GM23338 (cell line): ENCODE results near the gene TMPRSS9. TPM values are rescaled to one million over a fixed set of nuclear protein-coding genes. Genes with fewer than 3 reads are reported as not detected.

Source experiments
- ATAC-seq: fragments of 200-7000 bp; cut with Tn5 transposase; 3 replicates; pipeline ENCODE4 v1.9.1; 2020
- DNase-seq: peaks from one replicate; pipeline ENCODE4 v3.0.0-alpha.2; 2015; ENCODE audit warnings: low spot score
- H2AFZ ChIP-seq: fragments of 200-600 bp; sonication (generic); 2 replicates; pipeline ENCODE4 v1.8.0; 2016; ENCODE audit warnings: antibody characterized with exemption, mild to moderate bottlenecking, moderate library complexity
- H3F3A ChIP-seq: fragments of 200-600 bp; sonication (generic); replicated peaks from 2 replicates; pipeline ENCODE4 v1.8.0; 2017; ENCODE audit warnings: antibody characterized with exemption, mixed run types, low read depth
- H3K27ac ChIP-seq: fragments of 200-600 bp; sonication (generic); 2 replicates; pipeline ENCODE4 v1.6.1; 2016; ENCODE audit warnings: low read depth
- H3K27me3 ChIP-seq: fragments of 200-600 bp; sonication (generic); 2 replicates; pipeline ENCODE4 v1.8.0; 2016; ENCODE audit warnings: mild to moderate bottlenecking, mixed run types, moderate library complexity; ENCODE audit not compliant: insufficient read depth
- H3K36me3 ChIP-seq: fragments of 200-600 bp; sonication (generic); 2 replicates; pipeline ENCODE4 v1.8.0; 2016; ENCODE audit warnings: mild to moderate bottlenecking; ENCODE audit not compliant: insufficient read depth
- H3K4me1 ChIP-seq: fragments of 200-600 bp; sonication (generic); 2 replicates; pipeline ENCODE4 v1.8.0; 2016; ENCODE audit warnings: mild to moderate bottlenecking, moderate library complexity; ENCODE audit not compliant: insufficient read depth
- H3K4me2 ChIP-seq: fragments of 200-600 bp; sonication (generic); 2 replicates; pipeline ENCODE4 v1.7.1; 2017; ENCODE audit warnings: mixed run types
- H3K4me3 ChIP-seq: fragments of 200-600 bp; sonication (generic); 2 replicates; pipeline ENCODE4 v1.6.1; 2016; ENCODE audit warnings: mixed run types
- H3K79me2 ChIP-seq: fragments of 200-600 bp; sonication (generic); replicated peaks from 2 replicates; pipeline ENCODE4 v1.8.0; 2017; ENCODE audit warnings: mild to moderate bottlenecking; ENCODE audit not compliant: insufficient read depth
- H3K9me2 ChIP-seq: fragments of 200-600 bp; sonication (generic); 2 replicates; pipeline ENCODE4 v1.8.0; 2017; ENCODE audit not compliant: insufficient read depth
- H4K20me1 ChIP-seq: fragments of 200-600 bp; sonication (generic); replicated peaks from 2 replicates; pipeline ENCODE4 v1.8.0; 2017; ENCODE audit warnings: mild to moderate bottlenecking; ENCODE audit not compliant: insufficient read depth
- H3K27ac Mint-ChIP-seq: 2 replicates; pipeline ENCODE4 v1.8.0; 2020; ENCODE audit warnings: inconsistent platforms, mild to moderate bottlenecking, moderate library complexity, mixed read lengths
- H3K27me3 Mint-ChIP-seq: 3 replicates; pipeline ENCODE4 v1.8.0; 2022; ENCODE audit warnings: low read depth, mild to moderate bottlenecking, moderate library complexity, mixed read lengths, inconsistent platforms; ENCODE audit not compliant: insufficient read depth, poor library complexity
- H3K36me3 Mint-ChIP-seq: 3 replicates; pipeline ENCODE4 v1.8.0; 2021; ENCODE audit warnings: low read depth, mild to moderate bottlenecking, inconsistent platforms, moderate library complexity, mixed read lengths
- H3K4me1 Mint-ChIP-seq: 3 replicates; pipeline ENCODE4 v1.8.0; 2020; ENCODE audit warnings: mild to moderate bottlenecking, inconsistent platforms, mixed read lengths
- H3K4me3 Mint-ChIP-seq: 3 replicates; pipeline ENCODE4 v1.8.0; 2021; ENCODE audit warnings: moderate library complexity, mild to moderate bottlenecking, inconsistent platforms, mixed read lengths
- H3K9me3 Mint-ChIP-seq: 3 replicates; pipeline ENCODE4 v1.8.0; 2020; ENCODE audit warnings: moderate library complexity, mild to moderate bottlenecking, inconsistent platforms, mixed read lengths
- CREB1 ChIP-seq: fragments of 250-450 bp; sonication (Bioruptor Pico); IDR thresholded peaks from 2 replicates; pipeline ENCODE4 v1.5.0; 2020; ENCODE audit warnings: low read depth, mild to moderate bottlenecking, moderate library complexity
- ETS1 ChIP-seq: IDR thresholded peaks from 2 replicates; pipeline ENCODE4 v1.6.1; 2016; ENCODE audit warnings: antibody characterized with exemption
- EZH2 ChIP-seq: fragments of 200-600 bp; sonication (generic); IDR thresholded peaks from one replicate; pipeline ENCODE4 v1.8.0; 2017; ENCODE audit warnings: antibody characterized with exemption, mild to moderate bottlenecking, low read depth; ENCODE audit not compliant: unreplicated experiment
- EZH2phosphoT487 ChIP-seq: fragments of 200-600 bp; sonication (generic); IDR thresholded peaks from one replicate; pipeline ENCODE4 v1.8.1; 2018; ENCODE audit warnings: antibody characterized with exemption; ENCODE audit not compliant: unreplicated experiment
- JUNB ChIP-seq: IDR thresholded peaks from one replicate; pipeline ENCODE4 v1.6.1; 2016; ENCODE audit warnings: antibody characterized with exemption; ENCODE audit not compliant: unreplicated experiment
- NANOG ChIP-seq: IDR thresholded peaks from 2 replicates; pipeline ENCODE4 v1.6.1; 2016; ENCODE audit warnings: antibody characterized with exemption, borderline replicate concordance
- REST ChIP-seq: IDR thresholded peaks from one replicate; pipeline ENCODE4 v1.6.1; 2018; ENCODE audit warnings: antibody characterized with exemption; ENCODE audit not compliant: unreplicated experiment
- STAT1 ChIP-seq: IDR thresholded peaks from one replicate; pipeline ENCODE4 v1.6.1; 2016; ENCODE audit warnings: antibody characterized with exemption; ENCODE audit not compliant: unreplicated experiment
- ZNF114 ChIP-seq: fragments of 250-450 bp; sonication (Bioruptor Pico); IDR thresholded peaks from 2 replicates; pipeline ENCODE4 v1.5.0; 2020; ENCODE audit warnings: mild to moderate bottlenecking, moderate library complexity
- polyA plus RNA-seq: library from polyadenylated mRNA; unstranded; fragments of >200 nt; fragmentation: Nextera tagmentation; extraction: Ambion mirVana; gene quantifications from 2 replicates; pipeline ENCODE4 v1.2.1, GENCODE V29; 2016
- total RNA-seq: library from RNA; depleted of rRNA; stranded (reverse); fragments of >200 nt; shearing (Covaris generic); gene quantifications from 2 replicates; pipeline ENCODE4 v1.2.3, GENCODE V29; 2014

The TMPRSS9 gene
- total and polyA plus RNA-seq, 2 experiments from 2014 or later, result 0.05 to 0.28 TPM

DNA sequence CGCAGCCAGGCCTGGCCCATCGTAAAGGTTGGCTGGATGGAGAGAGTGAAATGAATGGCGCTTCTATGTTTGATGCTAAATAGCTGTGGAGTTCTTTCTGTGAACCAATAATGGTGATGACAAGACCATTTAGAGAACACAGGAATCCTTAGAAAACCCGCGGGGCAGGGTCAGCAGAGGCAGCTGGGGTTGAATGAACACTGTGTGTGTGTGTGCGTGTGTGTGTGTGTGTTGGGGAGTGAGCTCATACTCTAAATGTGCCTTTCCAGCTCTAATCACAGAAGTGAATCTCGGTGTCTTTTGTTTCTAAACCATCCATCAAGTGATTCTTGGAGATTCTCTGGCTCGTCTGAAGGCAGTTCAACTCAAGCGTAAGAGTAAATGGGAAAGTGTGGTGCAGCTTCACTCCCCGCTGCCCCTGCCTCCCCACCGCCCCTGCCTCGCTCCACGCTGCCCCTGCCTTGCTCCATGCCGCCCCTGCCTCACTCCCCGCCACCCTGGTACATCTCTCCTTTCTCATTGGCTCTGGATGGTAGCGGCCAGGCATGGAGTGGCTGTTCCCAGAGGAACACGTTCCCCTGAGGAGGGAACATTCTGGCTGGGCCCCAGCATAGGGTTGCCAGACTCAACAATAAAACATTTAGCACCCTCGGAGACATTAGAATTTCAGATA is 21.2 kb downstream of the TMPRSS9 start (continued):
- TF ChIP-seq REST, result no peak
- TF ChIP-seq NANOG, result no peak
- TF ChIP-seq ZNF114 (CRISPR knock-in tag), result no peak
- no peak for TF ChIP-seq EZH2
- TF ChIP-seq JUNB, result no peak
- TF ChIP-seq CREB1 (CRISPR knock-in tag), result no peak
- no peak for TF ChIP-seq ETS1
- no peak for TF ChIP-seq STAT1
- no peak for TF ChIP-seq EZH2phosphoT487

- no peak overlapping the region for H3K4me3 Mint-ChIP-seq
- Histone ChIP-seq H3K9me2 (no peaks in the 10 kb centered on the region), H3K4me3 (no peak overlapping the region), H3F3A (no peaks in the 10 kb centered on the region; the same call in 1 of the 2 replicates), H3K27ac (no peak overlapping the region), H3K4me2 (no peak overlapping the region), H3K4me1 (no peaks in the 10 kb centered on the region), H3K79me2 (no peaks in the 10 kb centered on the region), H3K36me3 (no peaks in the 10 kb centered on the region), H2AFZ (no peak overlapping the region), H3K27me3 (no peaks in the 10 kb centered on the region), H4K20me1 (no peaks in the 10 kb centered on the region)
- peaks cover 9% of the 10 kb centered on the region; the same call in 2 of the 3 replicates for H3K36me3 Mint-ChIP-seq
- ATAC-seq (no peak), DNase-seq (no peak)
- H3K4me1 Mint-ChIP-seq, result peaks cover 3% of the 10 kb centered on the region; the same call in 1 of the 3 replicates
- no peak overlapping the region for H3K27ac Mint-ChIP-seq
- peaks cover 34% of the 10 kb centered on the region for H3K9me3 Mint-ChIP-seq
- H3K27me3 Mint-ChIP-seq, result peaks cover 10% of the 10 kb centered on the region
- no peak for TF ChIP-seq ETS1
- TF ChIP-seq EZH2phosphoT487, result no peak
- TF ChIP-seq REST, result no peak
Observed at GRCh38 chr19:2382530-2383222, 22.6 kb downstream of the TMPRSS9 start.
